ENCODE measurements around the gene PTPRU. TPM values are rescaled to one million over a fixed set of nuclear protein-coding genes. Genes with fewer than 3 reads are reported as not detected.

Gene PTPRU
- total RNA-seq, 1 experiment from 2014 or later: 3.0 TPM

- no peak for DNase-seq (ENCODE audit: low spot score)
These were observed 81.0 kb downstream of the PTPRU start for GRCh38 chr1:29317063-29317915.

GRCh38 chr1:29317916-29318530, 81.7 kb downstream of the PTPRU start:
- no peak for DNase-seq (ENCODE audit: low spot score)

- DNase-seq (ENCODE audit: low spot score): no peak
These were observed 82.4 kb downstream of the PTPRU start for GRCh38 chr1:29318724-29319123.

DNA sequence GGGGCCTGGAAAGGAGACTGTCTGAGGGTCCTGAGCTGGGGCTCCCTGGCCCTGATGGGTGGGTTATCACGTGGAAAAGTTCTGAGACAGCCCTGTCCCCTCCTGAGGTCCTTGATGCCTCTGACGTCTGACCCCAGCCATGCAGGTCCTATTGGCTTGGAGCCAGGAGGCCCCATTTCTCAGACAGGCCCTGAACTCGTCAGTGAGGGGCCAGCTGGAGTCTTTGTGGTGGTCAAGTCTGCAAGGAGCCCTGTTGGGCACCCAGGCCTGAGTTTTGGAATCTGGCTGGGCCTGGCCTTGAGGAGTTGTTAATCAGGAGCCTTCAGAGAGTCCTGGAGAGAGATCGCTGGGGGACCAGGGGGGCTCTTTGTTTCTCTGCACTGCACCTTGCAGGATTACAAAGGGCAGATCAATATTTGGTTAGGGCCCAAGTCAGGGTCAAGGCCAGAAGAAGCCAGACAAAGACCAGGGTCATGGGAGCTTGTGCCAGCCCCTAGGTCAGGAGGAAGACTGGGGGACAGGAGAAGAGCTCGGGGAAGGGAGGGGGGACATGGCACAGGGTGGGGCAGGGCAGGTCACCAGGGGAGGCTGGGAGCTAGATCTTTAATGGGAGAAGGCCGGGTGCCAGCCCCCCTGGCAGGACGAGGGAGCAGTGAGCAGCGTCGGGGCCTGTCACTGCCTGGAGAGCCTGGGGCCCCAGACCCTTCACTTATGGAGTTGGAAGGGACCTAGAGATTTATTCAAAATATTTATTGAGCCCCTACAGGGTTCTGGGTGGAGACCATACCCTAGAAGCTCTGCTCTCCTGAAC, 83.2 kb downstream of the PTPRU start:
- DNase-seq (ENCODE audit: low spot score): no peak

DNA sequence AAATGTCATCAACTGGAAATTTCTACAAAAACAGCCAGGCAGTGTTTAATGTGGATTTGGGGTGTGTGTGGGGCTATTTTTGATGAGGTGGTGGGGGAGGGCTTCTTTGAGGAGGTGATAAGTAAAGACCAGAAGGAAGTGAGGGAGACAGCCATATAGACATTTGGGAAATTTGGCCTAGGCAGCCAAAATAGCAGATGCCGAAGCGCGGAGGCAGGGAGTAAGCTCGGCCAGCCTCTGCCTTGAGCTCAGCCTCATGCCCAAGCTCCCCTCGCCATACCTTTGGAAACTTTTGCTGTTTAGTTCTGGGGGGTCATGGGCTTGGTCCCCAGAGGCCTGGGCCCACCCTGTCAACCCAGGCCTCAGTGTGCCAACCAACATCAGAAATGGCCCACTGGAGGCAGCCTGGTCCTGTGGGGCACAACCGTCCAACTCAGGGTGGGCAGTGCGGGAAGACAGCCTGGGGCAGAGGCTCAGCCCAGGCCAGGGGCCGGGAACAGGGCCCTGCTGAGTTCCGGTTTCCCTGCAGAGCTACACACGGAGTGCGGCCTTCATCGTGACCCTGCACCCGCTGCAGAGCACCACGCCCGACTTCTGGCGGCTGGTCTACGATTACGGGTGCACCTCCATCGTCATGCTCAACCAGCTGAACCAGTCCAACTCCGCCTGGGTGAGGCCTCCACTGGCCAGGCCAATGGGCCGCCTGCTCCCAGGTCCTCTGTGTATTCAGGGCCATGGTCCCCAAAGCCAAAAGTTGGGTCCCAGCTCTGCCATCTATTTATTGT, 84.0 kb downstream of the PTPRU start:
- no peak for DNase-seq (ENCODE audit: low spot score)

DNA sequence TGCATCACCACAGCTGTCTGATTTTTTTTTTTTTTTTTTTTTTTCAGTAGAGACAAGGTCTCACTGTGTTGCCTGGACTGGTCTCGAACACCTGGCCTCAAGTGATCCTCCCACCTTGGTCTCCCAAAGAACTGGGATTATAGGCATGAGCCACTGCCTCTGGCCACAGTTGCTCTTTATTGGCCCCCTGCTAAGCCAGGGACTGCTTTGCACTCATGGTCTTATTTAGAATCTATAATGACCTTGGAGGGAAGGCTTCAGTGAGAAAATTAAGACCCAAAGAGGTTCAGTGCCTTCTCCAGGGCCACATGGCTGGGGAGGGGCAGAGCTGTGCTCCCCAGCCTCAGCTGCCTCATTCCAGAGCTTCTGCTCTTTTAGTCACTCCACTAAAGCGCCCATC, 84.9 kb downstream of the PTPRU start:
- no peak for DNase-seq (ENCODE audit: low spot score)

DNA sequence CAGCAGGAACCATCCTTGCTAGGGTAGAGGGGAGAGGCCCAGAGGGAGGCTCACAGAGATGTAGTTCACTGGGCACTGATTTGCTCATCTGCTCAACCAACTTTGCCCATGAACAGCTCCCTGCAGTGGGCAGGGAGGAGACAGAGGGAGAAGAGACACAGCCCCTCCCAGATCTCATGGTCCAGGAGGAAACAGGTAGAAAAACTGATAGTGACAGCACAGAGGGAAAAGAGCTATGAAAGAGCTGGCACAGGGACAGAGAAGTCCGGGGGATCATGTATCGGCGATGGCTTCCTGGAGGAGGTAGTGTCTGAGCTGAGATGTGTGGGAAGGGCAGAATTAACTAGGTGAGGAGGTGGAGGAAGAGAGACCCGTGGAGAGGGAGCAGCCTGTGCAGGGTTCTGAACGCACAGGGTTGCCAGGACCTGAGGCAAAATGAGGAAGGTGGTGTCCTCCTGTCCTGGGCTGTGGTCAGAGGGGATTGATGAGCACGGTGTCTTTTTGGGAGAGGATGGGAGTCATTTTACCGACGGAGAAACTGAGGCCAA, 85.9 kb downstream of the PTPRU start:
- no peak for DNase-seq (ENCODE audit: low spot score)

DNA sequence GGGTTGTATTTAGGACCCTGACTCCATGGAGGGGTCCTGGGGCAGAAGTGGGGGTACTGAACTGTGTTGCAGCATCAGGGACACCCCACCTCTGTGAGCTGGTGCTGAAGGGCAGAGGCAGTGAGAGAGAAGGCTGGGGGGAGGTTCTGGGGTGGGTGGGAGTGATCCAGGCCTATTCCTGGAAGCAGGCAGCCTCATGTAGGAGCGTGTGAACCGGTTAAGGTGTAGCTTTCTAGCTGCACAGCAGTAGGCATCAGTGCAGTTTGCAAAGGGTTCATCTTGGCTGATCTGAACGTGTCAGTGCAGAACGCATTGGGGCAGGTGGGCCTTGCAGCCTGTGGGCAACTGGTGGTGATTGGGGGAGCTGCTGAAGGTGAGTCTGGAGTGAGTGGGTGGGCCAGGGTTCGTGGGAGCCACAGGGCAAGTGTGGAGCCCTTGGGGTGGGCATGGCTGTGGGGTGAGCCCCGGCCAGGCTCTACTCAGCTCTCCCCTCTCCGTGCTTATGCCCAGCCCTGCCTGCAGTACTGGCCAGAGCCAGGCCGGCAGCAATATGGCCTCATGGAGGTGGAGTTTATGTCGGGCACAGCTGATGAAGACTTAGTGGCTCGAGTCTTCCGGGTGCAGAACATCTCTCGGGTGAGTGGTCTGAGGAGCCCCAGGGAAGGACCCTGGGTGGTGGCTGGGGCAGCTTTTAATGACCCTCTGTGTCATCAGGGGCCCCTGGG, 86.7 kb downstream of the PTPRU start:
- no peak for DNase-seq (ENCODE audit: low spot score)

GRCh38 chr1:29323636-29324035, 87.3 kb downstream of the PTPRU start:
- no peak for DNase-seq (ENCODE audit: low spot score)

- DNase-seq (ENCODE audit: low spot score): no peak
These were observed 87.9 kb downstream of the PTPRU start for GRCh38 chr1:29324202-29324601.

DNA sequence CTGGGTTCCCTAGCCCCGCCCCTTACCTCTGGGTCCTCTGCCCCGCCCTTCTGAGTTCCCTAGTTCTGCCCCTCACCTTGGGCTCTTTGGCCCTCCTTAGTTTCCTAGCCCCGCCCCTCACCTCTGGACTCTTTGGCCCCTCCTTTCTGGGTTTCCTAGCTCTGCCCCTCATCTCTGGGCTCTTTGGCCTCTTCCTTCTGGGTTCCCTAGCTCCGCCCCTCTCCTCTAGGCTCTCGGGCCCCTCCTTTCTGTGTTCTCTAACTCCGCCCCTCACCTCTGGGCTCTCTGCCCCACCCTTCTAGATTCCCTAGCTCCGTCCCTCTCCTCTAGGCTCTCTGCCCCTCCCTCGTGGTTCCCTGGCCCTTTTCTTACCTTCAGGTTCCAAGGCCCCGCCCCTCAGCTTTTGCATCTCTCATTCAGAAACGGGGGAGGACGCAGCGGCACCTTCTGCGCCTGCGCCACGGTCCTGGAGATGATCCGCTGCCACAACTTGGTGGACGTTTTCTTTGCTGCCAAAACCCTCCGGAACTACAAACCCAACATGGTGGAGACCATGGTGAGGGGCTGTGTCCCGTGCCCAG, 88.5 kb downstream of the PTPRU start:
- no peak for DNase-seq (ENCODE audit: low spot score)

GRCh38 chr1:29325675-29326074, 89.4 kb downstream of the PTPRU start:
- DNase-seq (ENCODE audit: low spot score): no peak

- DNase-seq (ENCODE audit: low spot score): no peak
These were observed 89.8 kb downstream of the PTPRU start for GRCh38 chr1:29326123-29326522.

GRCh38 chr1:29327223-29327935, 91.1 kb downstream of the PTPRU start:
- DNase-seq (ENCODE audit: low spot score): no peak

GRCh38 chr1:29329022-29329775, 92.9 kb downstream of the PTPRU start:
- no peak for DNase-seq (ENCODE audit: low spot score)

- no peak for DNase-seq (ENCODE audit: low spot score)
These were observed 93.8 kb downstream of the PTPRU start for GRCh38 chr1:29330089-29330488.

DNA sequence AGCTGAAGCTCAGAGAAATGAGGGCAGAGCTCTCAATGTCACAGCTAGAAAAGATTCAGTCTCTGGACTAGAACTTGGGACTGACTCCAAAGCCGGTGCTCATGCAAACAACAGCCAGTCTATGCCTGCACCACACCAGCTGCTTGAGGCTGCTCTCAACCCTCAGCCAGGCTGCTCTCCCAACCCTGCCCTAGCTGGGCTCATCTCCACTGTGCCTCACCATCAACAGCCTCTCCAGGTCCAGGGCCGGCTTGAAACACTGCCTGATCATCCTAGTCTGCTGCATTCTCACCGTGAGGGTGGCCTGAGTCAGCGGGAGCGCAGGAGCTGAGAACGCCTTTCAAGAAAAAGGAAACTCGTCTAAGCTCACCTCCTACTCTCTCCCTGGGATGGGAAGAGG, 94.5 kb downstream of the PTPRU start:
- no peak for DNase-seq (ENCODE audit: low spot score)

- no peak for DNase-seq (ENCODE audit: low spot score)
These were observed 95.0 kb downstream of the PTPRU start for GRCh38 chr1:29331309-29331708.

DNA sequence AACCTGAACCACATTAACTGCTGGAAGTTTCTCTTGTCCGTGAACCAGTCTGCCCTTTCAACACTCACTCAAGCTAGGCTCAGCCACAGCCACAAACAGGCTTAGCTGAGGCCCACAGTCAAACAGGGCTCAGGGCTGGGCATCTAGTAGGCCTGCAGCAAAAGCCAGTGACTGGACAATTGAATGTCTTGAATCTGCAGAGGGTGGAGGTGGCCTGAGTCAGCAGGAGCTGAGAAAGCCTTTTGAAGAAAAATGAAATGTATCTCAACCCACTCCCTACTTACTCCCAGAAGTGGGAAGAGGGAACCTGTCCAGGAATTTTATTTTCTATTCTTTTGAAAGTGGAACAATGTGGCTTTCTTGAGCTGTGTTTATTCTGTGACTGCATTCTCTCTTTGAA, 95.4 kb downstream of the PTPRU start:
- no peak for DNase-seq (ENCODE audit: low spot score)
